Upper lobe of left lung (tissue), 4 donors: Measurements from ENCODE around the gene UGT1A8.

Experiments used
- POLR2A ChIP-seq, 4 donors: fragments of 450-650 bp; IDR thresholded peaks; one replicate each; pipeline ENCODE4 v1.5.1; 2016 to 2017; ENCODE audit warnings: antibody characterized with exemption in 4 of 4, mild to moderate bottlenecking in 2 of 4
- POLR2AphosphoS5 ChIP-seq, 2 donors: sonication (generic); formaldehyde crosslinking; IDR thresholded peaks; one replicate each; pipeline ENCODE4 v1.5.1; 2017; ENCODE audit warnings: antibody characterized with exemption in 2 of 2
- TF ChIP-seq, protein P1 (sequence below), 6 experiments: fragments of 450-650 bp in 4 of 6; fragments of 200-600 bp in 2 of 6; sonication (generic) in 2 of 6; IDR thresholded peaks; one replicate each; pipeline ENCODE4 v1.5.1; 2016 to 2019; ENCODE audit warnings: antibody characterized with exemption in 6 of 6

DNA sequence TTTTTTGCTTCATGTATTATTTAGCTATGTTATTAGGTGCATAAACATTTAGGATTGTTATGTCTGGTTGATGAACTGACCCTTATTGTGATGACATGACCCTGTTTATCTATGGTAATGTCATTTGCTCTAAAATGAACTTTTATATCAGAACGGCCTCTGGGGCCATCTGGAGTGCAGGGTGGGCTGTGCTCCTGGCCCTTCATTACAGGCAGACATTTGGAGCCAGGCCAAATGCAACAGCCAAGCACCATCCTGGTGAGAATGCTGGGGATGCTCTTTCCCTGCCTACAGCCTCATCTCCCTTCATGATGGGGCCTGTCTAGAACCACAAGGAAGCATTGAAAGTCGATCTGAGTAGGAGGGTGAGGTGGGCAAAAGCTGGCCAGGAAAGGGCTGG, 198.9 kb downstream of the UGT1A8 start:
- TF ChIP-seq, protein P1, sequence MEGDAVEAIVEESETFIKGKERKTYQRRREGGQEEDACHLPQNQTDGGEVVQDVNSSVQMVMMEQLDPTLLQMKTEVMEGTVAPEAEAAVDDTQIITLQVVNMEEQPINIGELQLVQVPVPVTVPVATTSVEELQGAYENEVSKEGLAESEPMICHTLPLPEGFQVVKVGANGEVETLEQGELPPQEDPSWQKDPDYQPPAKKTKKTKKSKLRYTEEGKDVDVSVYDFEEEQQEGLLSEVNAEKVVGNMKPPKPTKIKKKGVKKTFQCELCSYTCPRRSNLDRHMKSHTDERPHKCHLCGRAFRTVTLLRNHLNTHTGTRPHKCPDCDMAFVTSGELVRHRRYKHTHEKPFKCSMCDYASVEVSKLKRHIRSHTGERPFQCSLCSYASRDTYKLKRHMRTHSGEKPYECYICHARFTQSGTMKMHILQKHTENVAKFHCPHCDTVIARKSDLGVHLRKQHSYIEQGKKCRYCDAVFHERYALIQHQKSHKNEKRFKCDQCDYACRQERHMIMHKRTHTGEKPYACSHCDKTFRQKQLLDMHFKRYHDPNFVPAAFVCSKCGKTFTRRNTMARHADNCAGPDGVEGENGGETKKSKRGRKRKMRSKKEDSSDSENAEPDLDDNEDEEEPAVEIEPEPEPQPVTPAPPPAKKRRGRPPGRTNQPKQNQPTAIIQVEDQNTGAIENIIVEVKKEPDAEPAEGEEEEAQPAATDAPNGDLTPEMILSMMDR (IDR thresholded peaks at IDR 0.05): no peak
- TF ChIP-seq POLR2A (IDR thresholded peaks at IDR 0.05) (no peak), POLR2AphosphoS5 (IDR thresholded peaks at IDR 0.05) (no peak)
